Embryonic facial prominence (tissue), 1 donor: Measurements from ENCODE around the gene RTEL1.
"Not testable (repeated sequence)": the region's sequence is repeated elsewhere in the genome, so short reads cannot be mapped to it uniquely, and the experiment has no call there.

ENCODE experiments used
- DNase-seq: peaks from one replicate; pipeline ENCODE4 v3.0.0-alpha.2; 2016; ENCODE audit errors: extremely low spot score

Gene RTEL1

DNA sequence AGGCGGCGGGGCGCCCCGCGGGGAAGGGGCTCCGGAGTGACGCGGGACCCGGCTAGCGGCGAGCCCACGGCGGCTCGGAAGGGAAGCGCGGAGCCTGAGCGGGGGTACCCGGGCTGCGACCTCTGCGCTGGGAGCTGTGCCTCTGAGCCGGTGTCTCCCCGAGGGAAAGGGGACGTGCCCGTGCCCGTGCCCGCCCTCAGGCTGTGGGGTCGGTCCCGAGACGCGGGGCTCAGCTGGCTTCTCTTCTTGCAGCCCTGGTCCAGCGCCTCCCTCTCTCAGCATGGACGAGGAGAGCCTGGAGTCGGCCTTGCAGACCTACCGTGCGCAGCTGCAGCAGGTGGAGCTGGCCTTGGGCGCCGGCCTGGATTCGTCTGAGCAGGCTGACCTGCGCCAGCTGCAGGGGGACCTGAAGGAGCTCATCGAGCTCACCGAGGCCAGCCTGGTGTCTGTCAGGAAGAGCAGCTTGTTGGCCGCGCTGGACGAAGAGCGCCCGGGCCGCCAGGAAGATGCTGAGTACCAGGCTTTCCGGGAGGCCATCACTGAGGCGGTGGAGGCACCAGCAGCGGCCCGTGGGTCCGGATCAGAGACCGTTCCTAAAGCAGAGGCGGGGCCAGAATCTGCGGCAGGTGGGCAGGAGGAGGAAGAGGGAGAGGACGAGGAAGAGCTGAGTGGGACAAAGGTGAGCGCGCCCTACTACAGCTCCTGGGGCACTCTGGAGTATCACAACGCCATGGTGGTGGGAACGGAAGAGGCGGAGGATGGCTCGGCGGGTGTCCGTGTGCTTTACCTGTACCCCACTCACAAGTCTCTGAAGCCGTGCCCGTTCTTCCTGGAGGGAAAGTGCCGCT, 50.4 kb downstream of the RTEL1 start:
- no peak for DNase-seq

DNA sequence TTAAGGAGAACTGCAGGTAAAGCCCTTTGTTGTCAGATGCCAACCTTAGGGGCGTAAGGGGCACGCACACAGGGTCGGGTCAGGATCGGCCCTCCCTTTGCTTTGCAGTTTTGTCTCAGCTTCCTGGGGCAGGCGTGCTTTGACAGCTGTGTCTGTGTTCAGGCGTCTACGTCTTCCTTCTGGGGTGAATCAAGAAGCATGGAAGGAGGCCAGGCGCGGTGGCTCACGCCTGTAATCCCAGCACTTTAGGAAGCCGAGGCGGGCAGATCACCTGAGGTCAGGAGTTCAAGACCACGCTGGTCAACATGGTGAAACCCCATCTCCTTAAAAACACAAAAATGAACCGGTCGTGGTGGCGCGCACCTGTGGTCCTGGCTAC, 51.0 kb downstream of the RTEL1 start:
- DNase-seq = no peak

GRCh38 chr20:63711085-63711645, 53.1 kb downstream of the RTEL1 start:
- DNase-seq = no peak

- DNase-seq = no peak
Observed at GRCh38 chr20:63712191-63712590, 54.1 kb downstream of the RTEL1 start.

DNA sequence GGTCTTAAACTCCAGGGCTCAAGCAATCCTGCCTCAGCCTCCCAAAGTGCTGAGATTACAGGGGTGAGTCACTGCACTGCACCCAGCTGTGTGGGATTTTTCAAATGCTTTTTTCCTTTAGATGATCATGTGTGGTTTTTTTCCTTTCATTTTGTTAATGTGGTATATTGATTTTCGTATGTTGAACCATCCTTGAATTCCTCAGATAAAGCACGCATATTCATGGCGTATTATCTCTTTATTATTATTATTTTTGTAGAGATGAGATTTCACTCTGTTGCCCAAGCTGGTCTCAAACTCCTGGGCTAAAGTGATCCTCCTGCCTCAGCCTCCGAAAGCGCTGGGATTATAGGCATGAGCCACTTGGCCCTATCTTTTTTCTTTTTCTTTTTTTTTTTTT, 56.7 kb downstream of the RTEL1 start:
- no peak for DNase-seq

- no peak for DNase-seq
Observed at GRCh38 chr20:63718996-63719395, 60.9 kb downstream of the RTEL1 start.

- not testable (repeated sequence) for DNase-seq
Observed at GRCh38 chr20:63722967-63723622, 65.0 kb downstream of the RTEL1 start.

DNA sequence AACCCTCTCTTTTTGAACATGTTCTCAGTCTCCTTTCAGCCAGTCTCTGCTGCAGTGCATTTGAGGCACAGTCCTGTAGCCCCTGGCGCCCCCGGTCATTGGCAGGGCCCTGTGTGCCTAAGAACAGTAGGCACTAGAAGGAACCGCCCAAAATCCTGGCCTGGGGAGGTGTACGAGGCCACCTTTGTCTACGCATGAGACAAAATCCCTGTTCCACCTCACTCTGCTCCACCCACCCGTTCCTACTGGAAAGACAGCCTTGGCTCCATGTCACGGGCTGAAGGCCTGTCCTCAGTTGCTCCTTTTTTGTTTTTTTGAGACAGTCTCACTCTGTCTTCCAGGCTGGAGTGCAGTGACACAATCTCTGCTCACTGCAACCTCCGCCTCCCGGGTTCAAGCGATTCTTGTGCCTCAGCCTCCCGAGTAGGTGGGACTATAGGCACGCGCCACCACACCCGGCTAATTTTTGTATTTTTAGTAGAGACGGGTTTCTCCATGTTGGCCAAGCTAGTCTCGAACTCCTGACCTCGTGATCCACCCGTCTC, 72.1 kb downstream of the RTEL1 start:
- DNase-seq = not testable (repeated sequence)

- no peak for DNase-seq
Observed at GRCh38 chr20:63731410-63731809, 73.3 kb downstream of the RTEL1 start.

GRCh38 chr20:63732118-63733095, 74.3 kb downstream of the RTEL1 start:
- DNase-seq = no peak

DNA sequence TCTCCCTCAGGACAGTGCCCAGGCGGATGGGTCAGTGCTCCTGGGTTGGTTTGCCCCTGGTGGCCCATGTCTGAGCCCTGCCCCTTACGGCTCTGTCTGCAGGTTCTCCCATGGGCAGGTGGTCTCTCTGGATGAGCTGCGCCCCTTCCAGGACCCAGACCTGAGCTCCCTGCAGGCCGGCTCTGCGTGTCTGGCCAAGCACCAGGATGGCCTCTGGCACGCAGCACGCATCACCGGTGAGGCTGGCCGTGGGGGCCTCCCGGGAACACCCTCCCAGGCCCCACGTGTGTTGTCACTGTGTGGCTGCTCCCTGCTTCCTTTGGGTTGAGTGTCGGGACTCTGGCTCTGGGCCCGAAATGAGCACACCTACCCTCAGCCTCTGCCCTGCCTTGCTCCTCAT, 75.0 kb downstream of the RTEL1 start:
- DNase-seq = no peak

DNA sequence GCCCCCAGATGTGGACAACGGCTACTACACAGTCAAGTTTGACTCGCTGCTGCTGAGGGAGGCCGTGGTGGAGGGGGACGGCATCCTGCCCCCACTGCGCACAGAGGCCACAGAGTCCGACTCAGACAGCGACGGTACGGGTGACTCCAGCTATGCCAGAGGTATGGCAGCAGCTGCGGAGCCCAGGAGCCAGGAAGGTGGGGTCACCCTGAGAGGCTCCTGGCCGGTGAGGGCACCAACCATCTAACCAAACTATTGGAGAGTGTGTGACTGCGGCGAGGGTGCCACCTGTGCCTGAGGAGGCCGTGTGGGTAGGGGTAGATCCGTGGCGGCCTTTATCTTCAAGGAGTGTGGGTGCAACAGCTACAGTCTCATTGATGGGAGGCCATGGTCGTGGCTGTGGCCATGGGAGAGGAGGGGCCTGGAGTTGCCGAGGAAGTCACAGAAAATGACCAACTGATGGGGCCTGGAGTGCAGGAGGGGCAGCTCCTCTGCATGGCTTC, 75.5 kb downstream of the RTEL1 start:
- no peak for DNase-seq

DNA sequence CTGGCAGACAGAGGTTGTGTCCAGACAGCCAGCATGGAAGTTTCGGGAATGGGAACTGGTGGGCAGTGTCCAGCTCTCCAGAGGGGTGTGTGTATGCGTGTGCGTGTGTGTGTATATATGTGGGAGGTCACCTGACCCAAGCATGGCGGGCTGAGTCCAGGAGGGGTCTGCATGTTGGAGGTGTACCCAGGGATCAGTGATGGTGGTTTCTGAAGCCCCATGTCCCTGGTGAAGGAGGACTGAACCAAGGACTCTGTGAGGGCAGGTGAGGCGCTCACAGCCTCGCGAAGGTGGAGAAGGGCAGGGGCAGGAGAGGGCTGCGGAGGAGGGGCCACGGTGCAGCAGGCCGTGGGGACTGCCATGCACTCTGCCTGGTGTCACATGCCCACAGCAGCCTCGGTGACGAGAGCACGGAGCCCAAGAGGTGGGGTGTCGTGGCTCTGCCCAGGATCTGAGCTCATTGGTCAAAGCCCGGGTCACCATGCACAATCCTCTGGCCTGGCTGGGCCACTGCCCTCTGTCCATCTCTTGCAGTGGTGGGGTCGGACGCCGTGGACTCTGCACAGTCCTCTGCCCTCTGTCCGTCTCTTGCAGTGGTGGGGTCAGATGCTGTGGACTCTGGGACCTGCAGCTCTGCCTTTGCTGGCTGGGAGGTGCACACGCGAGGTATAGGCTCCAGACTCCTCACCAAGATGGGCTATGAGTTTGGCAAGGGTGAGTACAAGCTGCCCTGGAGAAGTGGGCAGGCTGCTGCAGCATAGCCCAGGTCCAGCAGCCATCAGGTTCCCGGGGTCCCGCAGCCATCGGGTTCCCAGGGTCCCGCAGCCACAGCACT, 76.2 kb downstream of the RTEL1 start:
- DNase-seq = no peak

GRCh38 chr20:63734946-63735858, 77.1 kb downstream of the RTEL1 start:
- no peak for DNase-seq

GRCh38 chr20:63735859-63736718, 78.0 kb downstream of the RTEL1 start, which contains the start of gene LIME1:
Gene LIME1 (plus strand): TSS chr20:63736664. CDS start chr20:63737550, 886 bp downstream.
- no peak for DNase-seq

- no peak for DNase-seq
Observed at GRCh38 chr20:63736893-63737694, 79.0 kb downstream of the RTEL1 start.

DNA sequence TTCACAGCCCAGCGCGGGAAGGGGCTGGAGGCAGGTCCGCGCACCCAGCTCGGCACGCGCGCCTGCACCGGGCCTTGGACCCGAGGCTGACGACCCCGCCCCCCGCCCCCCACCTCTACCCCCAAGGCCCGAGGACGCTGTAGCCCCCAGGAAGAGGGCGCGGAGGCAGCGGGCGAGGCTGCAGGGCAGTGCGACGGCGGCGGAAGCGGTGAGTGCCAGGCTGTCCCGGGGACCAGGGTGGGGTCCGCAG, 79.5 kb downstream of the RTEL1 start:
- DNase-seq = no peak
